Activated CD4-positive, alpha-beta T cell treated with anti-CD3 and anti-CD28 coated beads for 1 hour (primary cell): Measurements from ENCODE around the gene PUM2.

Source experiments
- DNase-seq: peaks from one replicate; pipeline ENCODE4 v3.0.0-alpha.2; 2020

Gene PUM2

GRCh38 chr2:20198796-20199632 lies 151.6 kb downstream of the PUM2 start:
- DNase-seq, result no peak
